GM12801 (cell line): ENCODE data around the gene C2orf92.

Experiments
- CTCF ChIP-seq: IDR thresholded peaks from one replicate; pipeline ENCODE4 v1.5.1; 2011; ENCODE audit warnings: control low read depth; ENCODE audit not compliant: insufficient read length; ENCODE audit errors: extremely low read depth

Gene C2orf92

GRCh38 chr2:97659256-97660043 is 10.1 kb upstream of the C2orf92 start:
- no peak for TF ChIP-seq CTCF

- no peak for TF ChIP-seq CTCF
Observed at GRCh38 chr2:97660044-97660774, 9.3 kb upstream of the C2orf92 start.

- TF ChIP-seq CTCF, result no peak
Observed at GRCh38 chr2:97660775-97661389, 8.6 kb upstream of the C2orf92 start.

- no peak for TF ChIP-seq CTCF
Observed at GRCh38 chr2:97661927-97662326, 7.6 kb upstream of the C2orf92 start.

- TF ChIP-seq CTCF, result no peak
Observed at GRCh38 chr2:97662386-97662894, 7.1 kb upstream of the C2orf92 start.

- no peak for TF ChIP-seq CTCF
Observed at GRCh38 chr2:97662895-97663625, 6.5 kb upstream of the C2orf92 start.

- no peak for TF ChIP-seq CTCF
Observed at GRCh38 chr2:97663626-97663961, 5.9 kb upstream of the C2orf92 start.
